HG03354 (cell line): ENCODE data around the gene KRTAP10-4.
"Not testable (repeated sequence)": the region's sequence is repeated elsewhere in the genome, so short reads cannot be mapped to it uniquely, and the experiment has no call there.

Source experiments
- ATAC-seq: cut with Tn5 transposase; IDR thresholded peaks from one replicate; pipeline ENCODE4 v1.9.1; 2021; ENCODE audit warnings: mild to moderate bottlenecking; ENCODE audit not compliant: unreplicated experiment, poor library complexity, severe bottlenecking

KRTAP10-4 gene

GRCh38 chr21:44533891-44534627, 39.5 kb upstream of the KRTAP10-4 start:
- no peak for ATAC-seq

GRCh38 chr21:44534688-44535087, 38.8 kb upstream of the KRTAP10-4 start:
- no peak for ATAC-seq

- no peak for ATAC-seq
Measured at GRCh38 chr21:44535963-44536362, 37.6 kb upstream of the KRTAP10-4 start.

GRCh38 chr21:44537930-44538911, 35.3 kb upstream of the KRTAP10-4 start:
- ATAC-seq: no peak

GRCh38 chr21:44539046-44539445, 34.5 kb upstream of the KRTAP10-4 start:
- no peak for ATAC-seq

- ATAC-seq: no peak
Measured at GRCh38 chr21:44539991-44540666, 33.4 kb upstream of the KRTAP10-4 start, which contains the start of gene KRTAP10-1. Gene KRTAP10-1 (minus strand): TSS chr21:44540195. CDS start chr21:44540150, 45 bp downstream.

GRCh38 chr21:44540741-44541288, 32.7 kb upstream of the KRTAP10-4 start:
- no peak for ATAC-seq

GRCh38 chr21:44542716-44543115, 30.8 kb upstream of the KRTAP10-4 start:
- ATAC-seq: no peak

- ATAC-seq: no peak
Measured at GRCh38 chr21:44544566-44544965, 29.0 kb upstream of the KRTAP10-4 start.

- ATAC-seq: no peak
Measured at GRCh38 chr21:44547656-44548331, 25.7 kb upstream of the KRTAP10-4 start.

GRCh38 chr21:44548381-44548780, 25.1 kb upstream of the KRTAP10-4 start:
- no peak for ATAC-seq

GRCh38 chr21:44548922-44549321, 24.6 kb upstream of the KRTAP10-4 start:
- no peak for ATAC-seq

GRCh38 chr21:44549525-44550211, 23.9 kb upstream of the KRTAP10-4 start:
- ATAC-seq: no peak

GRCh38 chr21:44550285-44550684, 23.2 kb upstream of the KRTAP10-4 start:
- ATAC-seq: not testable (repeated sequence)

- ATAC-seq: no peak
Measured at GRCh38 chr21:44550807-44551206, 22.7 kb upstream of the KRTAP10-4 start.

- ATAC-seq: no peak
Measured at GRCh38 chr21:44551340-44551961, 22.1 kb upstream of the KRTAP10-4 start, which contains the start of gene KRTAP10-2. Gene KRTAP10-2 (minus strand): TSS chr21:44551505. CDS start chr21:44551458, 47 bp downstream.

GRCh38 chr21:44552136-44552535, 21.4 kb upstream of the KRTAP10-4 start:
- no peak for ATAC-seq

GRCh38 chr21:44552681-44553080, 20.8 kb upstream of the KRTAP10-4 start:
- ATAC-seq: no peak
